NCI-H69 (cell line): ENCODE measurements around the gene TMEM106C.
"Not testable (repeated sequence)": the region's sequence is repeated elsewhere in the genome, so short reads cannot be mapped to it uniquely, and the experiment has no call there.

Source experiments
- DNase-seq: peaks from one replicate; lab custom pipeline; 2025; lab: John Stamatoyannopoulos, UW

Gene TMEM106C

DNA sequence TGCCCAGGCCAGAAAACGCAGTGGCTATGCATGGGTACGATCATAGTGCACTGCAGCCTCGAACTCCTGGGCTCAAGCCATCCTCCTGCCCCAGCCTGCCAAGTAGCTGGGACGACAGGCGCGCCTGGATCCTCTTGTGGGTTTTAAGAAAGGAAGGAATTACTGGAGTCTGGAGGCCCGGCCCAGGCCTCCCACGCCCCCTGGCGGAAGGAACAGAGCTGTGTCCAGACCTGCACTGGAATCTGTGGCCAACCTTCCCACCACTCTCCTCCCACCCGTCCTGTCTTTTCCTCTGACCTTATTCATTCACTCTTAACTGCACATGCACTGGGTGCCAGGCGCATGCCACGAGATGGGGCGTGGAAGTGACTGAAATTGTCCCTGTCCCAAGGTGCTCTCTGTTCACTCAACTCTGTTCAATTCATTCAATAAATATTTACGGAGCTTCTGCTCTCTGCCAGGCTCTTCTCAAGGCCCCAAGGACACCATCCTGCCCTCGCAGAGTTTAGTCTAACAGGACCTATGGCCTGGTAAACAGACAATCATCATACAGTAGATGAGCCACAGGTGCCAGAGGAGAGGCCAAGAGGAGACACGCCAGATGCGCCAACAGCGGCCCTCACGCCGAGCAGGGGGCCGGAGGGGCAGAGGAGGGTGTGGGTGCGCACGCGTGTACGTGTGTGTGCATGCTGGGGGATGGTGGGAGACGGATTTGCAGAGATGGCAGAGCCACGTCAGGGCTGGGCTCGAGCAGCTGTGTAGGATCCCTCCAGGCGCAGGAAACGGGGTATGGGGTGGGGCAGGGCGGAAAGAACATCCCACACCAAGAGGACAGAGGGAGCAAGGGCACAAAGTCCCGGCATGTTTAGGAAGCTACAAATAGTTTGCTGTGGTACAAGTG lies 13.7 kb upstream of the TMEM106C start:
- DNase-seq = peak; percentile 79

DNA sequence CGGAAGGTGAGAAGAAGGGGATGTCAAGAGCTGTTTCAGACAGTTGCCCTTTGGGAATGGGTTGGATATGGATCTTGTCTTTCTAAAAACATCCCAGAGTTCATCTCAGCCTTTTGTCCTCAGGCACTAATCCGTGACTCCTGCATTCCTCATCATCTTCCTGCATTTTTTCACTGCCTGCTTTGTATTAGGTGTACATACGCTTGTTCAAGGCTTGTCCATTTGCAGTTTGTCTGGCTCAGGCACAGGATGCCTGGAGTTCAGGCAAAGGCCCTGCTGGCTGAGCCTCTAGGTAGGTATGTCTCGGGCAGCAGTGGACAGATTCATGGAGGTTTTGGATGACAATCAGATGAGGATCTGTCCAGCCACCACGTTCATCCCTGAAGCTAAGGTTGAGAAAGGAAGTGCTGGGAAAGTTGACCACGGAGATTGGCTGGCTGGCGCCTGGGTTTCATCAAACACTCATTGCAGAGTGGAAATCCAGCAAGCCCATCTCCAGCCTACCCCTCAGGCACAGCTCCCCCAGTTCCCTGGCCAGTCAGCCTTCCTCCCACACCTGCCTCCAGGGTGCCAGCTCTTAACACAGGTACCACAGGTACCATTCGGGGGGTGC lies 12.4 kb upstream of the TMEM106C start:
- no peak for DNase-seq

DNA sequence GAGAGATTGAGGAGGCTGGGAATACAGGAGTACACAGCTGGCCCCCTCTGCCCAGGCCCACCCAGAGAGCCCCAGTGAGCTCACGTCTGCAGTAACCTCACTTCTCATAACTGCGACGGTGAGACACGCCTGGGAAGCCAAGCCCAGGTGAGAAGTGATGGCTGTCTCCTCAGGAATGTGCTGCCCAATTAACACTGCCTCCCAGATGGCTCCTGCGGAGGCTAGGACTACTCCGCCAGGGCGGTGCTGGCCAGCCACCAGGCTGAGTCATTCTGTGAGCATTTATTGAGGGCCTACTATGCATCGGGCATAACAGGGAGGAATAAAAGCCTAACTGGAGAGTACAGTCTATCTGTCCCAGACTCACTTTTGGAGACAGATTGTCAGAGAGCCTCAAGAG lies 9.3 kb upstream of the TMEM106C start:
- no peak for DNase-seq

DNA sequence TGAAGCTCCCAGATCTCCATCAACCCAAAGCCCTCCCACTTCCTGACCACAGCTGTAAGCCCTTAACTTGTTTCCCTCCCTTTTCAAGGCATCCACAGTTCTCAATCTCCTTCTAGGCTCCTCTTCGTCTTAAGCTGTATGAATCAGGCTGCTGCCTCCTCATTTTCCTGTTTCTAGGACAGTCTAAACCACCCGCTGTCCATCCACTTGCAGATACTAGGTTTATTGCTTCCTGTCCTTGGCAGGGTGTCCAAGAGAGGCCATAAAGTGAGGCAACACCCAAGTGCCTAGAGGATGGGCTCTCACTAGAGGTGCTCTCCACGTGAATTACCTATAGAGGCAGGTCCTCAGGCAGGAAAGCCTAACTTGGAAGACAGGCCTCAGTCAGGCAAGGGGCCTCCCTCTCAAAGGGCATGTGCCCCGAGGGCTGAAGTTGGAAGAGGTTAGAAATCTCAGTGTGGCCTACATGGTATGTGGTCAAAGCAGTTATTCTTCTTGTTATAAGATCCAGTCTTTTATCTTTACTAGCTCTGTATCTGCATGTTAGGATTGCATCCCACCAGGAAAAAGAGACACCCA lies 8.8 kb upstream of the TMEM106C start:
- no peak for DNase-seq

DNA sequence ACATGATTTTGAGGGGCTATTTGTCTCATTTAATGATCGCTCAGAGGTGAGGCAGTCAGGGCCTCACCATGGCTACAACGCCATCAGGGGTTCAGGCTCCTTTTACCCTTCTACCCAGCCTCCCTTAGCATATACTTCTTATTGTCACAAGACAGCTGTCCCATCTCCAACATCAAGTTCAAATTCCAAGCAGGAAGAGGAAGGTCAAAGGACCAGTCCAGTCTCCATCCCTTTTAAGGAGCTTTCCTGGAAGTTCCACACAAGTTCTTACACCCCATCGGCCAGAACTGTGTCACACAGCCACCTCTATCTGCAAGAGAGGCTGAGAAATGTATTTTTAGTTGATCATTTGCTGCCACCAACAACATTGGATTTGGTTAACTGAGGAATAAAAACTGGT lies 8.3 kb upstream of the TMEM106C start:
- DNase-seq = no peak

DNA sequence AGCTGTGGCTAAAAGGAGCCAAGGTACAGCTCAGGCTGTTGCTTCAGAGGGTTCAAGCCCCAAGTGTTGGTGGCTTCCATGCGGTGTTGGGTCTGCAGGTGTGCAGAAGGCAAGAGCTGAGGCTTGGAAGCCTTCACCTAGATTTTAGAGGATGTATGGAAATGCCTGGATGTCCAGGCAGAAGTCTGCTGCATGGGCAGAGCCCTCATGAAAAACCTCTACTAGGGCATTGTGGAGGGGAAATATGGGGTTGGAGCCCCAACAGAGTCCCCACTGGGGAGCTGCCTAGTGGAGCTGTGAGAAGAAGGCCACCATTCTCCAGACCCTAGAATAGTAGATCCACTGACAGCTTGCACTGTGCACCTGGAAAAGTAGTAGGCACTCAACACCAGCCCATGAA lies 5.7 kb upstream of the TMEM106C start:
- DNase-seq = not testable (repeated sequence)

DNA sequence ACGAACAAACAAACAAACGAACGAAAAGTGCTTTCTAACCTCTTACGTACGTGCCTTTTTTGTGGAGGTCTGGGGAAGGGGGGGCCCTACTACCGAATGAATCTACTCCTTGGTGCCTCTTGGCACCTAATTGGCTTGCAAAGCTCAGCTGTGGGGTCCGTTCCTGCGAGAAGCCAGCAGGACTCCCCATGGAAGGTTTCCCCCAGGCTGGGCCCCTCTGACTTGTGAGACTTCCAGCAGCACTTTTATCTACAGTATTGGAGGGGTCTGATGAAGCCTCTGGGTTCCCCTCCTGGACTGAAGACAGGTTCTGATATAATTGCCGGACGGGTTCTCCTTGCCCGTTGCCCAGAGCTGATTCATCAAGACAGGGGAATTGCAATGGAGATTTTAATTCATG lies 1.2 kb upstream of the TMEM106C start:
- no peak for DNase-seq

DNA sequence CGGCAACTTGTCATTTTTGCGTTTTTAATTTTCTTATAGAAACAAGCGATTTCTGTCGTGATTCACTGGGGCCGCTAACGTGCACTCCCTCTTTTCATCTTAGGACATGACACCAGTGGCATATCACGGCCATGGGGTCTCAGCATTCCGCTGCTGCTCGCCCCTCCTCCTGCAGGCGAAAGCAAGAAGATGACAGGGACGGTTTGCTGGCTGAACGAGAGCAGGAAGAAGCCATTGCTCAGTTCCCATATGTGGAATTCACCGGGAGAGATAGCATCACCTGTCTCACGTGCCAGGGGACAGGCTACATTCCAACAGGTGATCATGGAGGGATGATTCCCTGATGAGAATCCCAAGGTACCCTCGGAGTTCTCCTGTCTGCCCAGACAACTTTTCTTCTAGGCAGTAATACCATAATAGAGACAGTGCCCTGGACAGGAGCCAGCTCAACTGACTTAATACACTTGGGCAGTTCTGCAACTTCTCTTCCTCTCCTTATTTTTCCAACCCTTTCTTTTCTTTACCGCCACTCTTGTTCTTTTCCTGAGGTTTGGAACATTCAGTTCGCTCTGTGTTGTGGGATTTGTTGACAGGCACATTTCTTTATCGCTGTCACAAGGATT lies 821 bp downstream of the TMEM106C start:
- peak; percentile 44 for DNase-seq

DNA sequence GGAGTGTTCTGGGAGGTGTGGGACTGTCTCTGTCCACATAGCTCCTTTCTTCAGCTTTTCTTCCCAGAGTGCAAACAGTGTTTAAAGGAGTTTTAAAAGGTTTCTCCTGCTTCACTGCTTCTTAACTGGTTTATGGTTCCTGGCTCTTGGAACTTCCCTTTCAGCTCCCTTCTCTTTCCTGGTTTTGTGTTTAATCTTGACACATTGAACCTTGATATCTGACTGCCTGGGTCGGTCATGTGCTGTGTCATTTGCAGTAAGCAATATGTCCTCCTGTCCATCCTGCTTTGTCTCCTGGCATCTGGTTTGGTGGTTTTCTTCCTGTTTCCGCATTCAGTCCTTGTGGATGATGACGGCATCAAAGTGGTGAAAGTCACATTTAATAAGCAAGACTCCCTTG lies 2.2 kb downstream of the TMEM106C start:
- no peak for DNase-seq

DNA sequence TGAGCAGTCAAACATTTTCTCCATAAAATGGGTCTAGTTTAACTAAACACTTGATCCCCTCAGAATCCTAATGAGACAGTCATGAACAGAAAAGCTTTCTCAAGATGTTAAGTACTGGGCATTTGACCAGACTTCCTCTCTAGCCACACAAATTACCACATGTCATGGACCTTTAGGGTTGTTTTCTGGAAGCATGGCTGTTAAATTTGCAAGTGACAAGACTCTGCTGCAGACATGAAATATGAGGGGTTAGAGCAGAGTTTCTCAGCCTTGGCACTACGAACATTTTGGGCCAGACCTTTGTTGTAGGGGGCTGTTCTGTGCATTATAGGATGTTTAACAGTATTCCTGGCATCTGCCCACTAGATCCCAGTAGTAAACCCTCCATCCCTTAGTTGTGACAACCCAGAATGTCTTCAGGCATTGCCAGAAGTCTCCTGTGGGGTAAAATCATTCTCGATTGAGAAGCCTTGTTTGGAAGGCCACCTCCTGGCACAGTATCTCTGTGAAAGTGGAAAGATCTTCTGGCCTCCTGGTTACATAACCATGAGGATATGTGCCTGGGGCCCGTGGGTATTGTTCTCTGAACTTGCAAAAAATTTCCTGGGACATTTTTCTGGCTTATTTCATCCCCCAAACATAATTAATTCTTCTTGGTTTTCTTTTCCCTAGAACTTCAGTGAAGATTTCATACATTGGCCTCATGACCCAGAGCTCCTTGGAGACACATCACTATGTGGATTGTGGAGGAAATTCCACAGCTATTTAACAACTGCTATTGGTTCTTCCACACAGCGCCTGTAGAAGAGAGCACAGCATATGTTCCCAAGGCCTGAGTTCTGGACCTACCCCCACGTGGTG lies 4.3 kb downstream of the TMEM106C start:
- DNase-seq = no peak

DNA sequence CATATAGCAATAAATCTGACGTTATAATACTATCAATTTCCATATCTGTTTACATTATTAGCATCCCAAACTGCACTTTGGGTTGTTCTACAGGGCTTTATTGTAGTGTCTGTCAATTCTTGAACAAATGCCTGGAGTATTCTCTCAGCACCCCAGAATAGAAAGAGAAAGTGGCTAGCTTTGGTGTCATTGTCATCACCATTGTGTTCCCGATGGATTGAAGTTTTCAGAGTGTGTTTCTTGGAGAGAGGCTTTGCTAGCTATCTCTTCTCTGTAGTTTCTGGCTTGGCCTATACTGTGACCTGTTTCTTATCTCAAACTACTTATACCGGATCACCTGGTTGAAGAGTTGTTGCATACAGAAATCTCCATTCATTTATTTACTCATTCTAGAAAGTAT lies 6.4 kb downstream of the TMEM106C start:
- DNase-seq = no peak

DNA sequence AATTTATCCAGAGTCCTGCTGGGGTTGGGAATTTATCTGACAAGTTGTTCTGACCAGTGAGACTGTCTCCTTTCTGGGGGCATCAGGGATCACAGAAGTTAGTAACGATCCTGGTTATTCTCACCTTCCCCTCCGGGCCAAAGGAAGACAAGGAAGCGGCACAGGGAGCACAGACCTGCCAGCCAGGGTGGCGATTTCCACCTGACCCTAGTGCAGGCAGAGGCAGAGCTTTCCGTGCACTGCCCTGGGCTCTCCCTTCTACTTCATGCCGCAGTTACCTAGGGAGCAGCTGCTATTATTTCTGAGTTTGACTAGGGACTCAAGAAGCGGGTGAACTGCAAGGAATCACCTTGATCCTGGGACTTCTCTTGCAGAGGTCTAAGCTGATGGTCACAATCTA lies 7.4 kb downstream of the TMEM106C start:
- DNase-seq = no peak

DNA sequence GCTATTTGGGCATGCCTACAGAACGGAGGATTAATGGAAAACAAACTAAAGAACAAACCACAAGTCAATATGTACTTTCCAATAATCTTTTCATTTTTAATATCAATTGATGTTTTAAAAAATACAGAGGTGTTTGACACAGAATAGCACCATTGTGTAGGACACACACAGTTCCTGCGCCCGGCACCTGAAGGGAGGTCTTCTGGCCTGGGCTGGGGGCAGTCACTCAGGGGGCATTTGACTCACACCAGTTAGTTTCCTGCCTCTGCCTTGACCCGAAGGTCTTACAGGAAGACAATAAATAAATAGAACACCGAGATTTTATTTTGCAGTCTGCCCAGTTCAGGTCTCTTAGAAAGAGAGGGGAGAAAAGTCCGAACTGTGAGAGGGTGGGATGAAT lies 9.5 kb downstream of the TMEM106C start:
- DNase-seq = no peak

DNA sequence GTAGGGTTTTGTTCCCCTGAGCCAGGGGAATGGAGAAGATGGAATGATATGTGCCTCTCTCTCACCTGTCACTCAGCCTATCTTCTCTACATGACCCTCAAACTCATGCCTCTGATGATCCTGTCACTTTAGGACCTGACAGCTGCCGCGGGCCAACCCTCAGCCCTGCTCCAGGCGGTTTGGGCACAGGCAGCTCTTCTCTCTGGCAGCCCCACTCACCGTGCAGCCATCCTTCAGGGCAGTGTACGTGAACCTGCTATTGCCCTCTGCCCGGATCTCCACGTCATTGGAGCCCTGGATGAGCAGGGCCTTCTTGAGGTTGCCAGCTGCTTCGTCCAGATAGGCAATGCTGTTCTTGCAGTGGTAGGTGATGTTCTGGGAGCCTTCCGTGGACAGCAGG lies 10.5 kb downstream of the TMEM106C start:
- no peak for DNase-seq

DNA sequence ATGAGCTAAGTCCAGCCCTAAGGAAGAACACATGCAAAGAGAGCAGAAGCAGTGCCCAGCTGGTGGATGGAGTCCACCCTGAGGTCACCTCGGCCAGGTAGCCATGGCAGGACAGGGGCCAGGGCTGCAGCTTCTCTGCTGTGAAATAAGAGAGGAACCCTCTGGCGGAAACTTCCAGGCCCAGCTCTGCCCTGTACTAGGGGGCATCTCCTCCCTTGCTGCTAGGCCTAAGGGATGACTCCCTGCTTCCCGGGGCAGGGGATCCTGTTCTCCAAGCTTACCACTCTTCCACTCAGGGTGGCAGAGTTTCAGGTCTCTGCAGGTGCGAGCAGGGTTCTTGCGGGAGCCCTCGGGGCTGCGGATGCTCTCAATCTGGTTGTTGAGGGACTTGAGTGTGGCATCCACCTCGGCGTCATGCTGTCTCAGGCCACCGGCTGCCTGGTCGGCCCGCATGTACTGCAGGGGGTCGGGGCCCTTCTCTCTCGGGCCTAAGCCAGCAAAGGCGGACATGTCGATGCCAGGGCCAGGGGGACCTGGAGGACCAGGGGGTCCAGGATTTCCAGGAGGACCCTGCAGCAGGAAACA lies 11.7 kb downstream of the TMEM106C start:
- no peak for DNase-seq

DNA sequence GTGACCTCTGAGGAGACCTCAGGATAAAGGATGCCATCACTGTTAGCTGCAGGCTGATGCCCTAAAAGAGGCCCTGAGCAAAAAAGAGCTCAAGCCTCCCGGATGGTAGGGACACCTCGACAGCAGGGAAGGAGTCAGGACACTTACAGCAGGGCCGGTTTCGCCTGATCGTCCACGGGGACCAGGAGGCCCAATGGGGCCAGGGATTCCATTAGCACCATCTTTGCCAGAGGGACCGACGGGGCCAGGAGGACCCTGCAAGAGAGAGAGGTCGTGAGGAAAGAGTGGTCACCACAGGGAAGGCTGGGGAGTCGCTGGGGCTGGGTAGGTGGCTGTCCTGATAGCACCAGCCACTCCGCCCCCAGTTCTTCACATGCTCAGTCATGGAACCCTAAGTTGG lies 12.4 kb downstream of the TMEM106C start:
- no peak for DNase-seq

DNA sequence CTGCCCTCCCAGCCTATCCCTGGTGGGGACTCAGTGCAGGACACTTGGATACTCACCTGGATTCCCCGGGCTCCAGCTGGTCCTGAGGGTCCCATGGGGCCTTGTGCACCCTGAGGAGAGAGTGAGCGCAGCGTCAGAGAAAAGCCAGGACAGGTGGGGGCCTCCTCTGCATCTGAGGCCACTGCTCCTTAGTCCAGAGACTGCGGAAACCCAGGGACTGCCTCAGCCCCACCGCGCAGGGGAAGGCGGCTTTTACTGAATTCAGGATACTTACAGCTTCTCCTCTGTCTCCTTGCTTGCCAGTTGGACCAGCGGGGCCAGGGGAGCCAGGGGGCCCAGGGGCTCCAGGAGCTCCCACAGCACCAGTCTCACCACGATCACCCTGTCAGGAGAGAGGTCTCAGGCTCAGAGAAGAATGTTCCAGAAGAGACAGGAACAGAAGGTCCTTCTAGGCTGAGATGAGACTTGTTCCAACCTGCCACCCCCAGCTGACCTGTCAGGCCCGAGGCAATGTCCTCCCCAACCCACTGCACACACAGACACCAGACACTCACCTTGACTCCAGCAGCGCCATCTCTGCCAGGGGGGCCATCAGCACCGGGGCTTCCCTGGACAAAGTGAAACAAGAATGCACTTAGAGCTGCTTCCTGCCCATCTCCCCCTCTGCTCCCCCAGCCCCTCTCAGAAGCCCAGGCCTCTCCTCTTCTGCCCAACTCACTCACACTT lies 13.8 kb downstream of the TMEM106C start:
- no peak for DNase-seq

DNA sequence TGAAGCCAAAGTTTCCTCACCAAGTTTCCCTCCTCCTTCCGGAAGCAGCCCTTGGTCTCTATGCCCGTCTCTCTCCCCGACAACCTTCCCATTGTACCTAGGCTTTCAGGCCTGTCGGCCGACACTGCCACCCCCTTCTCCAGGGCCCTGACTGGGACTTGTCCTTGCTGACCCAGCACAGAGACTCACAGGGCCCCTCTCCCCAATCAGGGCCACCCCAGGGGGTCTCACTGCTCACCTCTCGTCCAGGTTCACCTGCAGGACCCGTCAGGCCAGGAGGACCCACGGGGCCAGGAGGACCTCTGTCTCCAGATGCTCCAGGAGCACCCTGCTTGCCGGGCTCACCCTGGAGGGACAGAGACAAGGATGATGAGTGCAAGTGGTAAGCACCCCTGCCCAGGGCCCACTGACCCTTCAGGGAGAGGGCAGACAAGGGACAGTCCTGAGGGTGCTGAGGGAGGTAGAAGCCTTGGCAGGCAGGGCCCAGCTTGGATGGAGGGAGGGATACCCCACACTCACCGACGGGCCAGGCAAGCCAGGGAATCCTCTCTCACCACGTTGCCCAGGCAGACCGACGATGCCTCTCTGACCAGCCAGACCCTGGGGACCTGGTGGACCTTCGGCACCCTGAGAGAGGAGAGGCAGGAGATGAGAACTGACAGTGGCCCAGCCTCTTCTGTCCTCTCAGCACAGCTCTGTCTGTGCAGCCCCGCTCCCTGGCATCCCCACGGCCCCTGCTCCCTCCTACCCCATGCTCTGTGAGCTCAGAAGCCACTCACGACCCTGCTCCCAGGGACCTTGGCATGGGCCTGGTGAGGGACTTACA lies 14.6 kb downstream of the TMEM106C start:
- DNase-seq = no peak

DNA sequence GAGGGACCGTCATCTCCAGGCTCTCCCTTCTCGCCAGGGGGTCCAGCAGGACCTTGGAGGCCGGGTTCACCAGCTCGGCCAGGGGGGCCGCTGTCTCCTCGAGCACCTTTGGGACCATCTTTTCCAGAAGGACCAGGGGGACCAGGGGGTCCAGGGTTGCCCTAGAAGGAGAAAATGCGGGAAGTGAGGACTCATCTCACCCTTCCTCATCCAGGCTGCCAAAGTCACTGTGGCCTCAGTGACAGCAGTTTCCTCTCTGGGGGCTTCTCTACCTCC lies 15.1 kb downstream of the TMEM106C start:
- DNase-seq = no peak

DNA sequence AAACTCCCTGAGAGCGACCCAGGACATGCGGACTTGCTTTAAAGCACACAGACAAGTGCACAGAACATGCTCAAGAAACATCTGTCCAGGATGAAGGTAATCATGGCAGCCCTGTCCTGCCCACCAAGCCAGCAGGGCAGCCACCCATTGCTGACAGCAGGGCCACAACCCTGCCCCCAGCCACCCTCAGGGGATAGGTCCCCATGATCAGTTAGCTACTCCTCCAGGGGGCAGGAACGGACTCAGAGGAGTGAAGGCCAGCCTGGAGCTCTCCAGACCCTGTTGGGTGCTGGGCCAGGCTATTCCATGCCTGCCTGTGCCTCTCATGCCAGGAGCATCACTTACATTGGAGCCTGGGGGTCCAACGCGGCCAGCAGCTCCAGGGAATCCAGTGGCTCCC lies 15.8 kb downstream of the TMEM106C start:
- no peak for DNase-seq
